NCI-H1694 treated with DMSO at 0.1 percent for 48 hours (cell line): Measurements from ENCODE around the gene PGF.

Experiments used
- DNase-seq: peaks from one replicate; lab custom pipeline; 2025; lab: John Stamatoyannopoulos, UW

Gene PGF

DNA sequence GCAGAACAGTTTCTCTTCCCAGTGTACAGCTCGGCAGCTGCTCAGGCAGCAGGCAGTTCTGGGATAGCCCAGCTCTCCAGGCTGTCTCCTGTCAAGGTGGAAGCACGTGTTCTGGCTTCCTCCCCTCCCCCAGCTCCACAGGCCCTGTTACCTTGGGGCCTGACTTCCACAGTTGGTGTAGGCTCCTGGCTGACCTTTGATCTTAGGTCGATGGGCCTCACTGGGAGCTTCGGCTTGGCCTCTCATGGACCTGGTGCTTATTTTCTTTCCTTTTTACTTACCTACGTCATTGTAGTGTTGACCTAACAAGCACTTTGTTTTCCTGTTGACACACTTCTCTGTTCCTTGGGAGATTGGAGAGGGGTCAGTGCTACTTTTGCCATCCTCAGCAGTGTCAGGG lies 56.7 kb downstream of the PGF start:
- DNase-seq, result no peak

DNA sequence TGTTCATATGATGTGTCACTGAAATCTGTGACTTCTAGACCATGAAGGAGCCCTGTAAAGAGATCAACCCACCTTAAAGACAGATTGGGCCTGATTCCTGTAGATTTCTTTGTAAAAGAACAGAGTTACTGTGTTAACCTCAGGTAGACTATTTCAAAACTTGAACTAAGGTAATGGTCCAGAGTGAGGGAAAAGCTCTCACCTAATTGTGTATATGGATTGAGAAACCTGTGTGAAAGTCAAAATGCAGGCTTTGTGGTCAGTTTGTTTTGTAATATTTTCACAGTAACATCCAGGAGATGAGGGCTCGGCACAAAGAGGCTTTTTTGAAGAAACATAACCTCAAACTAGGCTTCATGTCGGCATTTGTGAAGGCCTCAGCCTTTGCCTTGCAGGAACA lies 57.3 kb downstream of the PGF start:
- DNase-seq, result no peak

DNA sequence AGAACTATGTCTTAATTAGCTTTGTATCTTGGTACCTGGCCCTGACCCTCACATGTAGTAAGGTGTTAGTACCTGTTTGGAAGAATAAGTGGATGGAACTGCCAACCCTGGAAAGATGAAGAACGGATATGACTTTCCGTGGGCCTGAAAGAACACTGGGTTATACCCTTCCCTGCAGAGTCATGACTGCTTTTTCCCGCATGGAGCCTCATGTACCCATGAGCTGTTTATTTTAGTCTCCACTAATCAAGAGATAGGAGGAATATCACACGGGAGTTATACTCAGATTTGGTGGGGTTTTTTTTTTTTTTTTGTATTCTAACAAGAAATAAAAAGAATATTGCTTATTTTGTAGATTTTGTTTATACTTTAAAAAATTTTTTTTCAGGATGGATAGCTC lies 57.8 kb downstream of the PGF start:
- no peak for DNase-seq

DNA sequence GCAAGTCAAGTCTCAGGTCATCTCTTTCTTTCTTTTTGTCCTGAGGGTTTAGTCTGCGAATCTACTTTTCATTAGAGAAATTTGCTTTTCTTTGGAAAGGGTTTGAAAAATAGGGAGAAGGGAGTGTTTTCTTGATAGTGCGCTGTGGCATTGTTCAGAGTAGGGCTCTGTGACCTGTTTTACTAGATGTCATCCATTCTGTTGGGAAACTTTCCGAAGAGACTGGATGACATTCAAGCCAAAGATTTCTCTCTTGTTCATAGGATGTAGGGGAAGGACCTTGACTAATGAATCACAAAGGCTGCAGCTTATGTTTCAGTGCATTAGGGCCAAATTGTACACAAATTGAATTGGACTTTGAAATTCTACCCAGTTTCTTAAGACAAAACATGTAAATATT lies 59.0 kb downstream of the PGF start:
- DNase-seq, result no peak

DNA sequence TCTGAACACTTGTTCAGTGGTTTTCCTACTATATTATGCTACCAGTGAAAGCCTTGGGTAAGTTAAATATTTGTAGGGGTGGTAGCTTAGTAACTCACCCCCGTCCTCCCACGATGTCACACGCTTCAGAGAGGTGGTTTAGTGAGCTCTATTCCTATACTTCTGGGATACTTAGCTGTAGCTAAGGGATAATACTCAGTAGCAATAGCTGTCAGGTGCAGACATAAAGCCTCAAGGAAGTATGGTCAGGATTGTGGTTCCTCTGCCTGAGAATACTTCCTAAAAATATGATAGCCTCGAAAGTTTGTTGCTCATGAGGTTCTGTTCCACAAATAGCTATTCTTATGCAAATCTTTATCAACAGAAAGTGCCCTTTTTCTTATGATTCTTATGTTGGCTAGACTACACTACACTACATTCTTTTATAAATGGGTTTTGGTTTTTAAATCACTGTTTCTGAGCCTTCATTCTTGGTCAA lies 61.7 kb downstream of the PGF start:
- no peak for DNase-seq

DNA sequence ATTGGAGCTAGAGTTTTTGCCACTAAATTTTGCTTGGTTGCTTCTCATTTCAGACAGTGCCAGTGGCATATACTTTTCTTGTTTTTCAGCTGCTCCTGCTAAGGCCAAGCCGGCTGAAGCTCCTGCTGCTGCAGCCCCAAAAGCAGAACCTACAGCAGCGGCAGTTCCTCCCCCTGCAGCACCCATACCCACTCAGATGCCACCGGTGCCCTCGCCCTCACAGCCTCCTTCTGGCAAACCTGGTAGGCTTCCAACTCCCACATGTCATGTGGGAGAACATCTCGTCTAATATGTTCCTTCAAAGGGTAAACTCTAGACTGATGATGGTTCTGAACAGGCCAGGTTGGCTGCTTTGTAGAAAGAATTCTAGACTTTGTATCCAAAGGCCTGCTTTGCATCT lies 62.7 kb downstream of the PGF start:
- DNase-seq, result no peak

DNA sequence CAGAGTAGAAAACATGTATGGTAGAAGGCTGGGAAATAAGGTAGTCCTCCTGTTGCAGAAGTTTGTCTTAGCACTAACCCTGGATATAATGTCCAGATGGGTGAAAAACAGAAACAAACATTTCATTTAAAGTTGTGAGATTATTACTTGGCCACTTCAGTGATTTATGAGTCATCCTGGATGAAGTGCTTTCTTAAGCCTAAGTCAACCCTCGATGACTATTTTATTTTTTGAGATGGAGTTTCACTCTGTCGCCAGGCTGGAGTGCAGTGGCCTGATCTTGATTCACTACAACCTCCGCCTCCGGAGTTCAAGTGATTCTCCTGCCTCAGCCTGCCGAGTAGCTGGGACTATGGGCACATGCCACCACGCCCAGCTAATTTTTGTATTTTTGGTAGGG lies 63.5 kb downstream of the PGF start:
- no peak for DNase-seq
